ENCODE results near the gene CHKA.

CHKA gene

DNA sequence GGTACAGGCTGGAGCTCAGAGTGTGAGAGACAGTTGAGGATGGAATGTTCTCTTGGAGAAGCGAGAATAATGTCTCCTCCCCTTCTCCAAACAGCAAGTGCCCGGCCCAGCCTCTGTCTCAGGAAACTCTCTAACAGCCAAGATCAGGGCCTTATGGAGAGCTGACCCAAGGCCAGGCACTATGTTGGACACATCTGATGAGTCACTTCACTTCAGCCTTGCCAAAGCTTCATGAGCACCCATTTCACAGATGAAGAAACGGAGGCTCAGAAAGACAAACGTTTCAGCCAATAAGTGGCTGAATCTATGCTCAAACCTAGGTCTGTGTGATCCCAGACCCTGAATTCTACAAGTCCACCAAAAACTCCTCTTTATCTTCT lies 22.1 kb upstream of the CHKA start:
- no peak for DNase-seq (ENCODE audit: low read depth in 2 of 3, low spot score in 2 of 3)

DNA sequence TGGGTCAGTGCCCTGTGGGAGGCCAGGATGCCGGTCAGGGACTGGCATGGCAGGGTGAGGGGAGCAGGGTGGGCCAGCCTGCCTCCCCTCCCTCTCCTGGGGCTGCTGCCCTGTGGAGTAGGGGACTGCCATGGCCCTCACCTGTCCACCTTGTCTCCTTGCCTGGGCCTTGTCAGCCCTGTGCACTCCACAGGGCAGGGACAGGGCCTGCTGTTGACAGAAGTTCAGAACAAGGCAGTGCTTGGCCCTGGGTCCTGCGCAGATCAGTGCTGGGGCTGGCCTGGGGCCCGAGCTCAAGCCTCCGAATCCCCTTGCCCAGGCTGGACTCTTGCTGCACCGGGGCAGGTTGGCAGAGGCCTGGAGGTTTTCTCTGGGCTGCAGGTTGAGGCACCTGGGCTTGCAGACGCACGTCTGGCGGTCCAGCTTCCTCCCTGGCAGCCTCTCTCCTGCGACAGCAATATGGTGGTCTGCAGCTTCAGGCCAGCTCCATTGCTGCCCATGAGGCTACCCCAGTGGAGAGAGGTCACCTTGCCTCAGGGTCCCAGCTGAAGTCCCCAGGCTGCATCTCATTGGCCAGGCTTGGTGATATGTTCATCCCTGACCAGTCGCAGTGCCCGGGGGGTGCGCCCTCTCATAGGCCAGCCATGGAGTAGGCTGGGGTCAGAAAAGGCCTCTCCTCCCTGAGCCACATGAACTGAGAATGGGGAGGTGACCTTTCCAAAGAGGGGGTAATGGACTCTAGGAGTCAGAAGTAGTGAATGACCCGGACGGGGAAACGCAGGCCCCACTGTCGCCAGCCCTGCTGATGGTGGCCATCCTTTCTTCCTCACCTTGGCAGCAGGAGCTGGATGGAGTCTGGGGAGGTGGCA lies 21.5 kb upstream of the CHKA start:
- DNase-seq (ENCODE audit: low read depth in 2 of 3, low spot score in 2 of 3): no peak

- DNase-seq (ENCODE audit: low read depth in 2 of 3, low spot score in 2 of 3): peak; percentile 33 to 40 (median 33)
Observed at GRCh38 chr11:68142028-68142412, 20.8 kb upstream of the CHKA start.

GRCh38 chr11:68141246-68142027 lies 20.2 kb upstream of the CHKA start:
- DNase-seq (ENCODE audit: low read depth in 2 of 3, low spot score in 2 of 3): no peak

GRCh38 chr11:68140496-68141245 lies 19.5 kb upstream of the CHKA start:
- DNase-seq (ENCODE audit: low read depth in 2 of 3, low spot score in 2 of 3): no peak

GRCh38 chr11:68138237-68138636 lies 17.0 kb upstream of the CHKA start:
- no peak for DNase-seq (ENCODE audit: low read depth in 2 of 3, low spot score in 2 of 3)

DNA sequence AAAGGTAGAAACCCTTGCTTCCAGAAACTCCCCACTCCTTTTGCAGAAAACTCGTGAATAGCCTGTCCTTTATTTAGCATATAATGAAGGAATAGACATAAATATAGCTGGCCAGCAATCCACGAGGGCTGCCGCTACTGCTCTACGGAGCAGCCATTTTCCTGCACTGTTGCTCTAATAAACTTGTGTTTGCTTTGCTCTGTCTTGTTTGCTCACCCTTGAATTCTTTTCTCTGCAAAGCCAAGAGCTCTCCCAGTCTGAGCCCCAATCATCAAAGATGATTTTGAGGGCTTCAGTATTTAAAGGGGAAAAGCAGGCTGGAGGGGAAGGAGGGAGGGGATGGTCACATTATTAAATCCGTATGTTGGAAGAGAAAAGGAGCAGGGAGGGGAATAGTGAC lies 16.6 kb upstream of the CHKA start:
- no peak for DNase-seq (ENCODE audit: low read depth in 2 of 3, low spot score in 2 of 3)

- DNase-seq (ENCODE audit: low read depth in 2 of 3, low spot score in 2 of 3): no peak
Observed at GRCh38 chr11:68136866-68137265, 15.7 kb upstream of the CHKA start.

DNA sequence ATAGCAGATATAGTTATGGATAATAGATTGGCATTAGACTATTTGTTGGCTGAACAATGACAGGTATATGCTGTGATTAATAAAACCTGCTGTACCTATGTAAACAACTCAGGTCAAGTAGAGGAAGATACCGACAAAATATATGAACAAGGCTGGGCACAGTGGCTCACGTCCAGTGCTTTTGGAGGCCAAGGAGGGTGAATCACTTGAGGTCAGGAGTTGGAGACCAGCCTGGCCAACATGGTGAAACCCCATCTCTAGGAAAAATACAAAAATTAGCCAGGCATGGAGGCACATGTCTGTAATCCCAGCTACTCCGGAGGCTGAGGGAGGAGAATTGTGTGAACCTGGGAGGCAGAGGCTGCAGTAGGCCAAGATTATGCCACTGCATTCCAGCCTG lies 14.0 kb upstream of the CHKA start:
- no peak for DNase-seq (ENCODE audit: low read depth in 2 of 3, low spot score in 2 of 3)

DNA sequence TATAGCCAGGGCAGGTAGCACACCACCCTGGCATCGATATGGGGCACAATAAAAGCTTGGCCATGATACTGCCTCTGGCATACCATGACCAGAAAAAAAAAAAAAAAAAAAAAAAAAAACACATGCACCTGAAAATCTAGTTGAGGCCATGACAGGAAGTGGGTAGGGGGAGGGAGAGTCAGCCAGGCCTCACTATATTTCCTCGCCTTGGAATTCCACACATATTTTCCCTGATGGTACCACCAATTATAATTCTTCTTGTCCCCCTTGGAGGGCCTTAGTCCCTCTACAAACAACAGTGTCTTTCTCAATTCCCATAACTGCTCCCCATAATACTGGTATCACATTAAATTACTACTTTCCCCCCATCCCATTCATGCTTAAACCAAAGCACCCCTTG lies 12.6 kb upstream of the CHKA start:
- DNase-seq (ENCODE audit: low read depth in 2 of 3, low spot score in 2 of 3): no peak

- no peak for DNase-seq (ENCODE audit: low read depth in 2 of 3, low spot score in 2 of 3)
Observed at GRCh38 chr11:68130121-68130520, 8.9 kb upstream of the CHKA start.

DNA sequence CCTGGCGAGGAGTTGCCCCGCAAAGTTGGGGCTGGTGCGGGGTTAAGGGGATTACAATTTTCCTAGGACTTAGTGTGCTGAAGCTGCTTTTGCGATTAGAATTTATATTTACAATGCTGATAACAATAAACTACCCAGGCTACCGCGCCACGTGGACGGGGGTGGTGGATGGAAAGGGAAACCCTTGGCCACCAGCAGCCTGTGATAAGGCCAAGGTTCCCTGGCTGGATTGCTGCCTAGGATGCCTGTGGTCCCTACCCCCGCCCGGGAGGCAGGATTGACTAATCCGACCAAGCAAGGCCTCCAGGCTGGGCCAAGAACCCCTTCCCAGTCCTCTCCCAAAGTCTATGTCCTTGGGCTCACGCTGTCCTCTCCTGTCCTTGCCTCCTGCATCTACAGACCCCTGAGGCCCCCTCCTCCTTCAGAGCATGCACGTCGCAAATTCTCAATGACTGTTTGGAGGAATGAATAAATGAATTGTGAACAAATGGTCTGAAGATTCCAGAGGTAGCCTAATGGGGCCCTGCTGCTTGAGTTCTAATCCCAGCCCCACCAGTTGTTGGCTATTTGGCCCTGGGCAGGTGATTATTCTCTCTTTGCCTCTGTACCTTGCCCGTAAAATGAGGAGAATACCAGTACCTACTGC lies 7.6 kb upstream of the CHKA start:
- DNase-seq (ENCODE audit: low read depth in 2 of 3, low spot score in 2 of 3): no peak

DNA sequence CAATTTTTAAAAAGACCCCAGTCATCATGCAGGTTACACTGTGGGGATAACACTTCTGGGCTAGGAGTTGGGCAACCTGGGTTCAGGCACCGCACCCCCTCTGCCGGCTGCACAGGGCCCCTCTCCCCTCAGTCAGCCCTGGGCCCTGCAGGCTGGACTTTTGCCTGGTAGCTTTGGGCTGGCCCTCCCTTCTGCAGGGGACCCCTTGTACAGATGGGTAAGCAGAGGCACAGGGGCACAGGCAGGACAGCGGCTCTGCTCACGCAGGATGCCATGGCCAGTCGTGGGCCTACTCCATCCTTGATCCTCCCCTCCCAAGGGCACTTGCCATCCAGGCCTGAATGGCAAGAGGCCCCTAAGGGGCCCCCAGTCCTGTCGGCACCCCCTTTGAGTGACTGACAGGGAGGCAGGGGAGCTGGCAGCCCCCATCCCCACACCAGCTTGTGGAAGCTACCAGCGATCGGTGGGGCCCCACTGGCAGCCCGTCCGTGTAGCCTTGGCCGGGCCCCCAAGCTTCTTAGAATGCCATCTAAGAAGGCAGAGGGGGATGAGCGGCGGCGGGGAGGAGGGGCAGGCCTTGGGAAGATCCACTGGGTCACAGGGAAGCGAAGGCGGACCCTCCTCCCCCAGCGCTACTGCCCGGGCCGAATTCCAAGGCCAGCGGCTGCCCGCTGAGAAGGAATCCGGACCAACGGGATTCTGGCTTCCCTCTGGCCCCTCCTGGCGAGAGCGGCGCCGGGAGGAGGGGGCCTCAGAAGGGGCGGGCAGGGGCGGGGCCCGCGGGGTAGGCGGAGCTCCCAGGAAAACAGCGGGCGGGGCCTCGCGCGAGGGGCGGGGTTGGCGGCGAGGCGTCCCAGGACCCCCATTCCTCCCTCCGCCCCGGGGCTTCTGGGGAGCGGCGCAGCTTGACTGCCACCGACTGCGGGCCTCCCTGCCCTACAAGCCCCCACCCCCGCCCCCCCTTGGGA lies 6.8 kb upstream of the CHKA start:
- no peak for DNase-seq (ENCODE audit: low read depth in 2 of 3, low spot score in 2 of 3)

DNA sequence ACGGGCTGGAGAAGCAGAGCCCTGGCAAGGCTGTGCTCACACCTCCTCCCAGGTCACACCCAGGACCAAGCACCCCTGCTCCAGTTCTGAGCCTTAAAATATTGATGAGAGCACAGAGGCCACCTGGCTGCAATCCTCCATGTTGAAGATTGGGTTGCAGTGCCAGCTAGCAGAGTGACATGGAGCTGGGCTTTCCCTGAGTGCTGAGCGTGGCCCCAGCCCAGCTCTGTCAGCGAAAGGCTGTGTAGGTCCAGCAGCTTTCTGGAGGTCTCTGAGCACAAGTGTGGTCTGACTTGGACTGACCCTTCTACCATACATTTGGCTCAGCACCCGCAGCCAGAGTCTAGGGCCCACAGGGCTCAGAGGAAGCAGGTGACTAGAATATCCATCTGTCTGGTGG lies 4.0 kb upstream of the CHKA start:
- no peak for DNase-seq (ENCODE audit: low read depth in 2 of 3, low spot score in 2 of 3)

GRCh38 chr11:68122936-68123539 lies 1.9 kb upstream of the CHKA start:
- DNase-seq (ENCODE audit: low read depth in 2 of 3, low spot score in 2 of 3): no peak

GRCh38 chr11:68120273-68121066 lies 718 bp downstream of the CHKA start:
- DNase-seq (ENCODE audit: low read depth in 2 of 3, low spot score in 2 of 3): peak in 1 of 3 experiments; percentile 11

GRCh38 chr11:68118706-68119448 lies 2.3 kb downstream of the CHKA start:
- DNase-seq (ENCODE audit: low read depth in 2 of 3, low spot score in 2 of 3): no peak

DNA sequence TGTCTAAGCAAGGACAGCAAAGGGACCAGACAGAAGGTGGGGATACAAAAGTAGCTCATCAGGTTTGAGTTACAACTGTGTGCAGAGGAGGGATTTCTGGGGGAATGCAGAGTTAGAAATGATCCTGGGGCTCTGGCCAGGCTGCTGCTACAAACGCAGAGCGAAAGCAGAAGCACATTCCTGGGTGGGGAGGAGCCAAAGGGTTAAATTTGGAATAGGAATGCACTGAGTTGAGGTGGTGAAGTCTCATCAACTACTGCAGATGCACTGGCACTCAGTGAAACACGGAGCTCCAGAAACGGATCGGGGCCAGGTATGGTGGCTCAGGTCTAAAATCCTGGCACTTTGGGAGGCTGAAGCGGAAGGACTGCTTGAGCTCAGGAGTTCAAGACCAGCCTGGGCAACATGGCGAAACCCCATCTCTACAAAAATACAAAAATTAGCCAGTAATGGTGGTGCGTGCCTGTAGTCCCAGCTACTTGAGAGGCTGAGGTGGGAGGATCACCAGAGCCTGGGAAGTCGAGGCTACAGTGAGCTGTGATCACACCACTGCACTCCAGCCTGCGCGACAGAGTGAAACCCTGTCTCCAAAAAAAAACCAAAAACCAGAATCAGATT lies 3.2 kb downstream of the CHKA start:
- no peak for DNase-seq (ENCODE audit: low read depth in 2 of 3, low spot score in 2 of 3)

All from activated CD8-positive, alpha-beta memory T cell treated with anti-CD3 and anti-CD28 coated beads for 48 hours (primary cell).